Parathyroid adenoma (tissue), 2 donors: ENCODE data around the gene ARHGAP18.

Experiments used
- H2AFZ ChIP-seq: fragments of 300-600 bp; sonication (generic); one replicate; pipeline ENCODE4 v1.7.0; 2017; ENCODE audit warnings: antibody characterized with exemption, mild to moderate bottlenecking
- H3K27ac ChIP-seq: fragments of 300-600 bp; sonication (generic); one replicate; pipeline ENCODE4 v1.7.0; 2017
- H3K27me3 ChIP-seq: fragments of 300-600 bp; sonication (generic); one replicate; pipeline ENCODE4 v1.7.0; 2017; ENCODE audit warnings: low read length; ENCODE audit not compliant: control insufficient read depth, insufficient read depth
- H3K36me3 ChIP-seq: fragments of 300-600 bp; sonication (generic); one replicate; pipeline ENCODE4 v1.7.0; 2017; ENCODE audit warnings: low read length; ENCODE audit not compliant: control insufficient read depth, insufficient read depth
- H3K4me1 ChIP-seq: fragments of 300-600 bp; sonication (generic); one replicate; pipeline ENCODE4 v1.7.0; 2017; ENCODE audit warnings: control low read depth
- H3K4me2 ChIP-seq: fragments of 300-600 bp; sonication (generic); one replicate; pipeline ENCODE4 v1.7.0; 2017; ENCODE audit warnings: low read length
- H3K4me3 ChIP-seq: fragments of 300-600 bp; sonication (generic); one replicate; pipeline ENCODE4 v1.7.0; 2017; ENCODE audit warnings: low read depth, low read length
- H3K79me2 ChIP-seq: fragments of 300-600 bp; sonication (generic); one replicate; pipeline ENCODE4 v1.7.0; 2017; ENCODE audit warnings: control low read depth
- H3K9ac ChIP-seq: fragments of 300-600 bp; sonication (generic); one replicate; pipeline ENCODE4 v1.7.0; 2017; ENCODE audit warnings: mild to moderate bottlenecking
- H3K9me3 ChIP-seq: fragments of 300-600 bp; sonication (generic); one replicate; pipeline ENCODE4 v1.7.0; 2017; ENCODE audit warnings: low read length; ENCODE audit not compliant: control insufficient read depth
- CTCF ChIP-seq: fragments of 300-600 bp; sonication (generic); IDR thresholded peaks from one replicate; pipeline ENCODE4 v1.7.0; 2017; ENCODE audit warnings: antibody characterized with exemption, mild to moderate bottlenecking
- donor health status: primary hyperparathyroidism.

Gene ARHGAP18

GRCh38 chr6:129751384-129751783 is 41.4 kb upstream of the ARHGAP18 start:
- H3K9ac ChIP-seq, result no peak overlapping the region
- no peak overlapping the region for H3K4me2 ChIP-seq
- no peak for TF ChIP-seq CTCF
- no peaks in the 10 kb centered on the region for H3K27me3 ChIP-seq
- no peak overlapping the region for H3K4me3 ChIP-seq
- H3K79me2 ChIP-seq, result no peaks in the 10 kb centered on the region
- H2AFZ ChIP-seq, result peak overlapping the region; percentile 16
- no peak overlapping the region for H3K27ac ChIP-seq
- H3K9me3 ChIP-seq, result no peaks in the 10 kb centered on the region
- no peaks in the 10 kb centered on the region for H3K36me3 ChIP-seq
- no peaks in the 10 kb centered on the region for H3K4me1 ChIP-seq

GRCh38 chr6:129750360-129750759 is 40.4 kb upstream of the ARHGAP18 start:
- no peak overlapping the region for H3K27ac ChIP-seq
- no peaks in the 10 kb centered on the region for H3K4me1 ChIP-seq
- no peak overlapping the region for H3K4me2 ChIP-seq

GRCh38 chr6:129749749-129750120 is 39.8 kb upstream of the ARHGAP18 start:
- Histone ChIP-seq H3K27ac (no peak overlapping the region), H3K79me2 (no peaks in the 10 kb centered on the region), H3K4me3 (no peak overlapping the region), H3K36me3 (no peaks in the 10 kb centered on the region), H3K27me3 (no peaks in the 10 kb centered on the region), H2AFZ (peak overlapping the region; percentile 6), H3K4me1 (no peaks in the 10 kb centered on the region), H3K9me3 (no peaks in the 10 kb centered on the region), H3K9ac (no peak overlapping the region), H3K4me2 (no peak overlapping the region)
- no peak for TF ChIP-seq CTCF

More at GRCh38 chr6:129750360-129750759, 40.4 kb upstream of the ARHGAP18 start:
- Histone ChIP-seq H3K36me3 (no peaks in the 10 kb centered on the region), H3K27me3 (no peaks in the 10 kb centered on the region), H3K9me3 (no peaks in the 10 kb centered on the region), H3K4me3 (no peak overlapping the region), H3K79me2 (no peaks in the 10 kb centered on the region), H2AFZ (no peak overlapping the region), H3K9ac (no peak overlapping the region)
- no peak for TF ChIP-seq CTCF

- no peak overlapping the region for H3K9ac ChIP-seq
- no peaks in the 10 kb centered on the region for H3K36me3 ChIP-seq
- H3K27me3 ChIP-seq, result no peaks in the 10 kb centered on the region
- no peaks in the 10 kb centered on the region for H3K9me3 ChIP-seq
- H2AFZ ChIP-seq, result peak overlapping the region; percentile 13
- no peak for TF ChIP-seq CTCF
- no peaks in the 10 kb centered on the region for H3K79me2 ChIP-seq
- H3K4me3 ChIP-seq, result no peak overlapping the region
- no peak overlapping the region for H3K4me2 ChIP-seq
- H3K4me1 ChIP-seq, result no peaks in the 10 kb centered on the region
- H3K27ac ChIP-seq, result peak overlapping the region; percentile 2
These were observed 39.1 kb upstream of the ARHGAP18 start for GRCh38 chr6:129748901-129749748.
